ENCODE measurements around the gene BUD23.

Gene BUD23

DNA sequence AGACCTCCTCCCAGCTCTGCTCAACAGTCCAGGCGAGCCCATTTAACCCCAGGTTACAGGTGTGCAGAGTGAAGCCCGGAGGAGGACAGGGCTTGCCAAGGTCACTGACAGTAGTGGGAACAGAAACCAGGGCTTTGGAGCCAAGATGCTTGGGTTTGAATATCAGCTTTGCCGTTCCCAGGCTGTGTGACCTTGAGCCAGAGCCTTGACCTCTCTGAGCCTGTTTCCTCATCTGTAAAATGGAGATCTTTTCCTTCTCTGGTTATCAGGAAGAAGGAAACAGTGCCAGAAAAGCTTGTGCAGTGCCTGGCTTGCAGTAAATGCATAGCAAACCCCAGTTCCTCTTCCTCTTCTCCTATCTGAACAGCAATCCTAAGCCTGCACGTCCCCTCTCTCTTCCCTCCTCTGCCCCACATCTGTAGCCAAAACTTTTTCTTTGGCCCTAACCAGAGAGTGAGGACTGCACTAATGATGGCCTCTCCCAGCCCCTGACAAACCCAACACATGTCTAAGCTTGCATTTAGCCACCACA lies 37.7 kb upstream of the BUD23 start:
- no peak for DNase-seq (ENCODE audit: low read depth)
- TF ChIP-seq, protein P1, sequence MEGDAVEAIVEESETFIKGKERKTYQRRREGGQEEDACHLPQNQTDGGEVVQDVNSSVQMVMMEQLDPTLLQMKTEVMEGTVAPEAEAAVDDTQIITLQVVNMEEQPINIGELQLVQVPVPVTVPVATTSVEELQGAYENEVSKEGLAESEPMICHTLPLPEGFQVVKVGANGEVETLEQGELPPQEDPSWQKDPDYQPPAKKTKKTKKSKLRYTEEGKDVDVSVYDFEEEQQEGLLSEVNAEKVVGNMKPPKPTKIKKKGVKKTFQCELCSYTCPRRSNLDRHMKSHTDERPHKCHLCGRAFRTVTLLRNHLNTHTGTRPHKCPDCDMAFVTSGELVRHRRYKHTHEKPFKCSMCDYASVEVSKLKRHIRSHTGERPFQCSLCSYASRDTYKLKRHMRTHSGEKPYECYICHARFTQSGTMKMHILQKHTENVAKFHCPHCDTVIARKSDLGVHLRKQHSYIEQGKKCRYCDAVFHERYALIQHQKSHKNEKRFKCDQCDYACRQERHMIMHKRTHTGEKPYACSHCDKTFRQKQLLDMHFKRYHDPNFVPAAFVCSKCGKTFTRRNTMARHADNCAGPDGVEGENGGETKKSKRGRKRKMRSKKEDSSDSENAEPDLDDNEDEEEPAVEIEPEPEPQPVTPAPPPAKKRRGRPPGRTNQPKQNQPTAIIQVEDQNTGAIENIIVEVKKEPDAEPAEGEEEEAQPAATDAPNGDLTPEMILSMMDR (IDR thresholded peaks at IDR 0.05; ENCODE audit: insufficient read depth, low read depth, low read length, missing control alignments) = no peak
- H3K4me3 ChIP-seq (ENCODE audit: low read depth, low read length) = no peak overlapping the region

DNA sequence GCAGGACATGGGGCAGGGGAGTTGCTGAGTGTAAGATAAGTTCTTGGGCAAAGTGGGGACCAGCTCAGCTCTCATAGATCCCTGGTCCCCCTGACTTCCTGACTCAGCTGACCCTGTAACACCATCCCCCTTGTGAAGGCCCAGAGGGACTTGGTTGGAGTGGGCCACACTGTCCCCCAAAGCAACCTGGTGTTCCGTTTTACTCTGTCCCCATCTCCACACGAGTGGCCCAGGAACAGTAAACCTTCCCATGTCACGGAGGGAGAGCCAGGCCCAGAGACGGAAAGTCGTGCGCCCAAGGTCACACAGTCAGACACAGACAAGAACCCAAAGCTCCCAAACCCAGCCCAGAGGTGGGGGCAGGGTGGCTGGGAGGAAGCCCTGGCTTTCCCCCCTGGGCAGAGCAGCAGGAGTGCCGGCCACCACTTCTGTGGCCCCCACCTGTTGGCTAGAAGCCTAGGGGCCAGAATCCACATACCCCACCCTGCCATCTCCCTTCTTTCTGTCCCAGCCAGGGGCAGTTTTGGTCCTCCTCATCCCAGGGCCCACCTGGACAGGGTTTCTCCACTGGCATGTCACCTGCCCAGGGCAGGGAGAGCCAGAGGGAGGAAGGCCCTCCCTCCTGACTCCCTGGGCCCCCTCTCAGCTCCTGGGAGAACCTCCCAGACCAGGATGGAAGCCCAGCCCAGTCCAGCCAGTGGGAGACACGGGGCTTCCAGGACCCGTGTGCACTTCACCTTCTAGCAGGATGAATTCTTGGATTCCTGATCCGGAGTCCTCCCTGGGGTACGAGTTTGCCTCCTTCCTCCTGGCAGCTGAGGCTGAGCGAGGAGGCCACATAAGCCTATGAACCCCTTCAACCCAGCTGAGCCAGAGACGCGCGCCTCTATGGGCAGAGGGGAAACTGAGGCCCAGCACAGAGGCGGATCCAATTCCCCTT lies 36.3 kb upstream of the BUD23 start:
- no peak overlapping the region for H3K4me3 ChIP-seq (ENCODE audit: low read depth, low read length)
- DNase-seq (ENCODE audit: low read depth) = no peak
- TF ChIP-seq, protein P1 (IDR thresholded peaks at IDR 0.05; ENCODE audit: insufficient read depth, low read depth, low read length, missing control alignments) = no peak

DNA sequence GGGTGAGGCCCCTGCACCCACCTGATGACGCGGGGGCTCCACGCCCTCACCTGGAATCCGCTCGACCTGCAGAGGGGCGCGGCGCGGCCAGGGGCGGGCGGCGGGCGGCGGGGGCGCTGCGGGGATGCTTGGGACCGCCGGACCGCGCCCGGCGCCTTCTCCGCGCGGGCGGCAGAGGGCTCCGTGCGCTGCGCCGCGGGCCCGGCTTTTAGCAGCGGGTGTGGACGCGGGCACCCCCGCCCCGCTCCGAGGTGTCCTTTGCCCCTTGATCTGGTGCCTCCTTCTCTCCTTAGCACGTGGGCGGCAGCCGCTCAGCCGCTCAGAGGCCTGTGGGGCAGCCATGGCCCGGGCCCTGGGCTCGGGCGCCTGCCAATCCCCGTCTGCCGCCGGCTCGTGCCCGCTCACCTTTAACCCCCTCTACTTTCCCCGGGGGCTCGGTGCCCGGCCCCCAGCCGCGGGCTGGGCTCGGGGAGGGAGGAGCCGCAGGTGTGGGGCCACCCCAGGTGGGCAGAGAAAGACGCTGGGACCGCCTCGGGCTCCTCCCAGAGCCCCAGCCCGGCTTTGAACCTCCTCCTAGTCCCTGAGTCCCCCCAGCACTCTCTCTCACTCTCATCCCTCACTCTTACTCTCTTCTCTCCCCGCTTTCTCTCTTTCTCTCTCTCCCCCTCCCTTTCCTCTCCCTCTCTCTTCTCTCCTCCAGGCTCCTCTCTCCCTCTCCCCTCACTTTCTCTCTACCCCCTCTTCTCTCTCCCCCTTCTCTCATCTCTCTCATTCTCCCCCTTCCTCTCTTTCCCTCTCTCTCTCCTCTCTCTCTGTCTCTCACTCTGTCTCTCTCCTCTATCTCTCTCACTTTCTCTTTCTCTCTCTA lies 35.4 kb upstream of the BUD23 start:
- H3K4me3 ChIP-seq (ENCODE audit: low read depth, low read length) = no peak overlapping the region
- TF ChIP-seq, protein P1 (IDR thresholded peaks at IDR 0.05; ENCODE audit: insufficient read depth, low read depth, low read length, missing control alignments) = no peak
- no peak for DNase-seq (ENCODE audit: low read depth)

DNA sequence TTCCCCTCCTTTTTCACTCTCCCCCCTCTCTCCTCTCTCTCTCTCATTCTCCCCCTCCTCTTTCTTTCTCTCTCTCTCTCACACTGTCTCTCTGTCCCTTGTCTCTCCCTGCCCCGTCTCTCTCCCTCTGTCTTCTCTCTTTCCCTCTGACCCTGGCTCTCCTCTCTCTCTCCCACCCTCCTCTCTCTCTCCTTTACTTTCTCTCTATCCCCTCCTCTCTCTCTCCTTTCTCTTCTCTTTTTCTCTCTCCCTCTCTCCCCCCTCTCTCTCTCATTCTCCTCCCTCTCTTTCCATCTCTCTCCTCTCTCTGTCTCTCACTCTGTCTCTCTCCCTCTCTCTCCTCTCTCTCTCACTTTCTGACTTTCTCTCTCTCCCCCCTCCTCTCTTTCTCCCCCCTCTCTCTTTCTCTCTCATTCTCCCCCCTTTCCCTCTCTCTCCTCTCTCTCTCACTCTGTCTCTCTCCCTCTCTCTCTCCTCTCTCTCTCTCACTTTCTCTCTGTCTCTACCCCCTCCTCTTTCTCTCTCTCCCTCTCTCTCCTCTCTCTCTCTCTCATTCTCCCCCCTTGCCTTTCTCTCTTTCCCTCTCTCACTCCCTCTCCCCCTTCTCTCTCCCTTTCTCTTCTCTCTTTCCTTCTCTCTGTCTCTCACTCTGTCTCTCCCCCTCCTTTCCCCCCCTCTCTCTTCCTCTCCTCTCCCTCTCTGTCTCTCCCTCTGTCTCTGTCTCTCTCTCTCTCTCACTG lies 34.6 kb upstream of the BUD23 start:
- TF ChIP-seq, protein P1 (IDR thresholded peaks at IDR 0.05; ENCODE audit: insufficient read depth, low read depth, low read length, missing control alignments) = no peak
- DNase-seq (ENCODE audit: low read depth) = no peak
- H3K4me3 ChIP-seq (ENCODE audit: low read depth, low read length) = no peak overlapping the region

DNA sequence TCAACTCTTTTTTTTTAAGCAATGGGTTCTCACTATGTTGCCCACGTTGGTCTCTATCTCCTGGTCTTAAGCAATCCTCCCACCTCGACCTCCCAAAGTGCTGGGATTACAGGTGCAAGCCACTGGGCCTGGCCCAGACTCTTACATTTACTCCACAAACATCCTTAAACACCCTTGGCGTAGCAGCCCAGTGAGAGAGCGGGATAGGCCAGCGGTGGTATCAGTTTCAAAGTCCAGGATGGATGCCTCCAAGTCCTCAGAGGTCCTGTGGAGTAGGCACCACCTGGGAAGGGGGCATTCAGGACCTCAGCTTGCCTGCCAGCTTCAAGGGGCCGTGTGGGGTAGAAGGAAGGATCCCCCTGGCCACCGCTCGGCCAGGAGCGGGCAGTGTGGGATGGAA lies 33.8 kb upstream of the BUD23 start:
- H3K4me3 ChIP-seq (ENCODE audit: low read depth, low read length) = no peak overlapping the region
- TF ChIP-seq, protein P1 (IDR thresholded peaks at IDR 0.05; ENCODE audit: insufficient read depth, low read depth, low read length, missing control alignments) = no peak
- no peak for DNase-seq (ENCODE audit: low read depth)

DNA sequence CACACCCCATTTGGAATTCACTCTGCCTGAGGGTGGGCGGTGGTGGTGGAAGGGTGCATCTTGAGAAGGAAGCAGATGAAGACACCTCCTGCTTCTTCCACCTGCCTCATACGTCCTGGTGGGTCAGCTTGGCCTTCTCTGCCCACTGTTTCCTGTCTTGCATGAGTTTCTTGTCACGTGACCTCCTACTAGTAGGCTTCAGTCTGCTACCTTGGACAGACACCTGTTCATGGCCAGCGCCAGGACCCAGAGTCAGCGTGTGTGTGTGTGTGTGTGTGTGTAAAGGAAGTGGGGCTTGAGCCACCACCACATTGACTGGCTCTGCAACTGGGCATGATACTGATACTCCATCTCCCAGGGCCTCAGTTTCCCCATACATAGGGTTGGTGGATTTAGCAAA lies 32.9 kb upstream of the BUD23 start:
- TF ChIP-seq, protein P1 (IDR thresholded peaks at IDR 0.05; ENCODE audit: insufficient read depth, low read depth, low read length, missing control alignments) = no peak
- no peak for DNase-seq (ENCODE audit: low read depth)
- H3K4me3 ChIP-seq (ENCODE audit: low read depth, low read length) = no peak overlapping the region

All from GM12865 (cell line).